HG03280 (cell line): ENCODE data around the gene CLDN4.
"Not testable (repeated sequence)": the region's sequence is repeated elsewhere in the genome, so short reads cannot be mapped to it uniquely, and the experiment has no call there.

Source experiments
- ATAC-seq: cut with Tn5 transposase; IDR thresholded peaks from one replicate; pipeline ENCODE4 v1.9.1; 2021; ENCODE audit warnings: mild to moderate bottlenecking, moderate library complexity; ENCODE audit not compliant: unreplicated experiment

The CLDN4 gene

GRCh38 chr7:73823257-73823656 is 7.5 kb upstream of the CLDN4 start:
- ATAC-seq, result no peak

- no peak for ATAC-seq
These were observed 6.8 kb upstream of the CLDN4 start for GRCh38 chr7:73823873-73824592.

GRCh38 chr7:73824986-73825385 is 5.8 kb upstream of the CLDN4 start:
- no peak for ATAC-seq

GRCh38 chr7:73827567-73828106 is 3.2 kb upstream of the CLDN4 start:
- no peak for ATAC-seq

GRCh38 chr7:73828107-73828803 is 2.5 kb upstream of the CLDN4 start:
- no peak for ATAC-seq

GRCh38 chr7:73828972-73829371 is 1.8 kb upstream of the CLDN4 start:
- no peak for ATAC-seq

DNA sequence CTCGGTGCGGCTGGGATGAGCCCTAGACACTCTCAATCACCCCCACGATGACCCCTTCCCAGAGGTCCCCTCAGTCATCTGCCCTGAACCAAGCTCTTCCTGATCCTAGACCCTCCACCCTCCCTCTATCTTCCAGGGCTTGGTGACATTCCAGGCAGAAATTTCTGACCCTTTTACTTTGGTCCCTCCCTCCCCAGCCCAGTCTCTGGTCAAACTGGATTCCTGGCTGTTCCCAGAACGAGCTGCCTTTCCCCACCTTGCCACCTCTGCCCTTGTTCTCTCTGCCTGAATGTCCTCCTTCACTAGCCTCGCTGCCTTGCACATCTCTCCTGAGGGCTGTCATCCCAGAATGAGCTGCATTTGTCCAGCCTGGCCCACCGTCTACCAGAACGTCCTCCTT is 1.3 kb upstream of the CLDN4 start:
- ATAC-seq, result no peak

DNA sequence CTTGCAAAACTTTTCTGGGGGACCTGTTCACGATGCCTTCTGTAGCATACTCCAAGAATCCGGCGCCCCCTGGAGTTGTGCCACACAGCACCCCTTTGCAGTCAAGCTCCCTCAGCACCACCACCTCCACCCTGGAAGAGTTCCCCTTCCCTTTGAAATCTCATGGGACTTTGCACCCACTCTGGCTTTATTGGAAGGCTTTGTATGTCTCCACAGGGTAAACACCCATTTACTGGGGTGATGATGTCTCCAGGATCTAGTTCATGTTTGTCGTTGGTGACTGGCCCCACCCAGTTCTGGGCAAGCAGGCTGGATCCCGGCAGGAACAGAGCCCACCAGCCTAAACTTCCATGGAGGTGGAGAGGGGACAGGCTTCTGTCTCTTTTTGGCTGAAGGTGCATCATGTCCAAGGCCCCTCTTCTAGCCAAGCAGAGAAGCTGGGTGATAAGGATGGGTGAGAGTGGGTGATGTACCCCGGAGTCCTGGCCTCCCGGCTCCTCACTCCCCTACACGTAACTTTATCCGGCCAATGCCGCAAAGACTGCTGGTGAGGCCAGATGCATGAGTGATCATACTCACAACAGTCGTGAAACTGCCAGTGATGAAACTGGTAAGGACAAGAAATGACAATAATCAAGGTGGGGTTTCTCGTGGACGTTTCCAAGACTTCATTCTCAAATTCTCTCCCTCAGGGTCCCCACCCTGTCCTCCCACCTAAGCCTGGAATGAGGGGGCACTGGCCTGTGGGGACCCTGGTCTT is 695 bp upstream of the CLDN4 start:
- ATAC-seq, result no peak

- no peak for ATAC-seq
These were observed 713 bp downstream of the CLDN4 start for GRCh38 chr7:73831584-73831833.

DNA sequence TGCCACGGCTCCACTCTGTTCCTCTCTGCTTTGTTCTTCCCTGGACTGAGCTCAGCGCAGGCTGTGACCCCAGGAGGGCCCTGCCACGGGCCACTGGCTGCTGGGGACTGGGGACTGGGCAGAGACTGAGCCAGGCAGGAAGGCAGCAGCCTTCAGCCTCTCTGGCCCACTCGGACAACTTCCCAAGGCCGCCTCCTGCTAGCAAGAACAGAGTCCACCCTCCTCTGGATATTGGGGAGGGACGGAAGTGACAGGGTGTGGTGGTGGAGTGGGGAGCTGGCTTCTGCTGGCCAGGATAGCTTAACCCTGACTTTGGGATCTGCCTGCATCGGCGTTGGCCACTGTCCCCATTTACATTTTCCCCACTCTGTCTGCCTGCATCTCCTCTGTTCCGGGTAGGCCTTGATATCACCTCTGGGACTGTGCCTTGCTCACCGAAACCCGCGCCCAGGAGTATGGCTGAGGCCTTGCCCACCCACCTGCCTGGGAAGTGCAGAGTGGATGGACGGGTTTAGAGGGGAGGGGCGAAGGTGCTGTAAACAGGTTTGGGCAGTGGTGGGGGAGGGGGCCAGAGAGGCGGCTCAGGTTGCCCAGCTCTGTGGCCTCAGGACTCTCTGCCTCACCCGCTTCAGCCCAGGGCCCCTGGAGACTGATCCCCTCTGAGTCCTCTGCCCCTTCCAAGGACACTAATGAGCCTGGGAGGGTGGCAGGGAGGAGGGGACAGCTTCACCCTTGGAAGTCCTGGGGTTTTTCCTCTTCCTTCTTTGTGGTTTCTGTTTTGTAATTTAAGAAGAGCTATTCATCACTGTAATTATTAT is 1.2 kb downstream of the CLDN4 start:
- ATAC-seq, result no peak

- no peak for ATAC-seq
These were observed 2.0 kb downstream of the CLDN4 start for GRCh38 chr7:73832806-73833205.

- no peak for ATAC-seq
These were observed 2.6 kb downstream of the CLDN4 start for GRCh38 chr7:73833251-73833919.

DNA sequence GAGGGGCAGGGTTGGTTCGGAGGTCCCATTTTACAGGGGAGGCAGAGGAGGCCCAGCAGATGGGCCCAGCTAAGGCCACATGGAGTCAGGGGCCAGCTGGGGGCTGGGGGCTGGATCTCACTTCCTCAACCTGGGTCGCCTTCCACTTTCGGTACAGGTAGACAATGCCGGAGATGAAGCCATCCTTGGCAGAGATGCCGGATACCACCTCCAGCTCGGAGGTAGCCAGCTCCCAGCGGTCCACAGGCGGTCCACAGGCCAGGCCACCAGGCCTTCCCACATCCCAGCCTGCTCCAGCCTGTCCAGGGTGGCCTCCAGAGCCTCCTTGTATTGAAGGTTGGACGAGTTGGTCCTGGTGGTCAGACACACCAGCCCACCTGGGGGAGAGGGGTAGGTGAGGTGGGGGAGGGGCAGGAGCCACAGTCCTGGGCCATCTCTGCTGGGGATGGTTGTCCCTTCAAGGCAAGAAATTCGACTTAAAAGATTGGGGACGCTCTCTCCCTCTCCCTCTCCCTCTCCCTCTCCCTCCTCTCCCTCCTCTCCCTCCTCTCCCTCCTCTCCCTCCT is 3.9 kb downstream of the CLDN4 start:
- ATAC-seq, result no peak

- ATAC-seq, result not testable (repeated sequence)
These were observed 6.4 kb downstream of the CLDN4 start for GRCh38 chr7:73837167-73837566.

DNA sequence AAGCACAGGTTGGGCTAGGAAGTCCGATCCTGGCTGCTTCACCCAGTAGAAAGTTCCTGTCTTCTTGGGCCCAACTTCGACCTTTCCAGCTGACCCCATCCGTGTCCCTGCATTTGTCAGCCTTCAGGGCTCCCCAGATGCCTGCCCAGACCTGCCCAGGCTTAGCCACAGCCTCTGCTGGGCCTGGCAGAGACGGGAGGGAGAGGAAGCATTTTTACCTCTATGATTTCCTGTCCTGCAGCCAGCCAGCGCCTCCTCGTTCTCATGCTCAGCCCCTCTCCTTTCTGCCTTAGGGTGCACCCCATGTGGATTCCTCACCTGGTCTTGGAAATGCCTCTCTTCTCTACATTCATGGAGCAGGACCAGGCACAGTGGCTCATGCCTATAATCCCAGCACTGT is 7.8 kb downstream of the CLDN4 start:
- ATAC-seq, result no peak

GRCh38 chr7:73839290-73839689 is 8.5 kb downstream of the CLDN4 start:
- no peak for ATAC-seq

DNA sequence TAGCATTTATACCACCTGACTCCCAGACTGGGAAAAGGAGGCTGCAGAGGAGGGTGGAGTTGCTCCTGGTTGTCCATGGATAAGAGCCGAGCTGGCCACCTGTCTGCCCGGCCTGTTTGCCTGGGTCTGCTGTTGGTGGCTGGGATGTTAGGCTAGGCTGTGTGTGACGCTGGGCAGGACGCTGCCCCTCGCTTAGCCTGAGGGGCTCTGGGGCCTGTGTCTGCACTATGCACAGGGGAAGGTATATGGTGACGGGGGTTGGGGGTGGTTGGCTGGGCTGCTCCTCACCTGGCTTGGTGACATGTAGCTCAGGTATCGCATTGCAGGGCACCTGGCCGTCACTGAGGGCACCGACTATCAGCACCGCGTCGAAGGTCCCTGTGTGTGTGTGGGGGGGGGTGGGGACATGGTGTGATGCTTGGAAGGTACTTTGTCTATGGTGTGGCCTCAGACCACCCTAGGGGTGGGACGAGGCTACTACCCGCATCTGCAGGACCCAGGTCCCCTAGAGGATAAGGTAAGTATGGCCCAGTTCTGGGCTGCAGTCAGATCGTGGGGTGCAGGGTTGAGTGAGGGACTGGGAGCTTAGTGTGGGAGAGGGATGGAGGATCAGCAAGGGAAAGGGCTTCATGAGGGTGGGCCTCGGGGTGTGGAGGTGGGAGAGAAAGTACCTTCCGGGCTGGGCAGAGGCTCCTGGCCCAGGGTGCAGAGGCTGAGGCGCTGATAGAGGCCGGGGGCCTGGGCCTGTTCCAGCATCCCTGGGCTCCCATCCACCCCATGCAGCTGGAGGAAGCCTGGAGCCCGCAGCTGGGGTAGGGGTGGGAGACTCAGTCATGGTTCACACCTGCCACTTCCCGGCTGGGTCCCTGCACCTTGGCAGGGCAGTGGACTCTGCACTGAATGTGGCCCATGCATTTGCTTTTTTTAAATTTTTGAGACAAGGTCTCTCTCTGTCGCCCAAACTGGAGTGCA is 9.2 kb downstream of the CLDN4 start:
- ATAC-seq, result no peak

DNA sequence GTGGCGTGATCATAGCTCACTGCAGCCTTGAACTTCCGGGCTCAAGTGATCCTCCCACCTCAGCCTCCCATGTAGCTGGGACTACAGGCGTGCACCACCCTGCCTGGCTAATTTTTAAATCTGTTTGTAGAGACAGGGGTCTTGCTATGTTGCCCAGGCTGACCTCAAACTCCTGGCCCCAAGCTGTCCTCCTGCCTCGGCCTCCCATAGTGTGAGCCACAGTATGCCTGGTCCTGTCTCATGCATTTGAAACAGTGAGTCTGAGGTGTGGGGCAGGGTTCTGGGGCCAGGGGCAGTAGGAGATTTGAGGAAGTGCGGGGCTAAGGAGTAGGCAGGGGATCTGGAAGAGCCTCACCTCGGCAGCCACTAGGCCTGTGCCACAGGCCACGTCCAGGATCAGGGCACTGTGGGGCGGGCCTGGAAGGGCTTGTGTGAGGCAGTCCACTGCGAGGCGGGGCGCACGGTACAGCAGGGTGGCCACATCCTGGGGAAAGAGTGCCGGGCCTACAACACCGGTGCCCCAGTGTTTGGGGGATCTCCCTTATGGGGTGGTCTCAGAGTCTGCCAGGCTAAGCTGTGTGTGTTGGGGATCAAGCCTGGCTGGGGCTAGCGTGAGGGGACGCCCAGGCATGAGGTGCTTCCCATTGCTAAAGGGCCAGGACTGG is 10.1 kb downstream of the CLDN4 start:
- no peak for ATAC-seq

GRCh38 chr7:73841689-73842066 is 10.9 kb downstream of the CLDN4 start:
- ATAC-seq, result no peak
